Stimulated activated CD8-positive, alpha-beta memory T cell treated with anti-CD3 and anti-CD28 coated beads, Interleukin-15, amount 100 ng/mL, for 1 hour (primary cell): ENCODE measurements around the gene ITK.

Experiments used
- DNase-seq: peaks from one replicate; pipeline ENCODE4 v3.0.0-alpha.2; 2020; ENCODE audit warnings: low read depth

The ITK gene

GRCh38 chr5:157248821-157249470 is 68.3 kb downstream of the ITK start:
- no peak for DNase-seq

DNA sequence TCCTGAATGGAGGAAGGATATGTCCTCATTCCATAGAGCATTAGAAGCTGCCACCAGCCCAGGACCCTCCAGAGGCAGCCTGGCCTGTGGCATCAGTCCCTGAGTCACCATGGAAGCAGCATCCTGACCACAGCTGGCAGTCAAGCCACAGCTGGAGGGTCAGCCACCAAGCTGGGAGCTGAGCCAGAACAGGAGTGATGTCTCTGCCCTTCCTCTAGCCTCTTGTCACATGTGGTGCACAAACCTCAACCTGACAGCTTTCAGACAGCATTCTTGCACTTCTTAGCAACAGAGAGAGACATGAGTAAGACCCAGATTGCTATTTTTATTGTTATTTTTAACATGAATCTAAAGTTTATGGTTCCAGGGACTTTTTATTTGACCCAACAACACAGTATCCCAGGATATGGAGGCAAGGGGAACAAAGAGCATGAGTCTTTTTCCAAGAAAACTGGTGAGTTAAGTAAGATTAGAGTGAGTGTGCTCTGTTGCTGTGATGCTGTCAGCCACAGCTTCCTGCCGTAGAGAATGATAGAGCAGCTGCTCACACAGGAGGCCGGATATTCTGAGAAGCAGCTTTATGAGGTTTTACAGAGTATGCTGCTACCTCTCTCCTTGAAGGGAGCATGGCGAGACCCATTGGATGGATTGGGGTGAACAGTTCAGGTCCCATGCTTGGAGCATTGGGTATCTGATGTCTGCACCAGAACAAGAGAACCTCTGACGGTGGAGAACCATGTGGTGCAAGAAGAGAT is 72.2 kb downstream of the ITK start:
- peak; percentile 41 for DNase-seq

GRCh38 chr5:157253547-157253946 is 72.9 kb downstream of the ITK start:
- DNase-seq = no peak

DNA sequence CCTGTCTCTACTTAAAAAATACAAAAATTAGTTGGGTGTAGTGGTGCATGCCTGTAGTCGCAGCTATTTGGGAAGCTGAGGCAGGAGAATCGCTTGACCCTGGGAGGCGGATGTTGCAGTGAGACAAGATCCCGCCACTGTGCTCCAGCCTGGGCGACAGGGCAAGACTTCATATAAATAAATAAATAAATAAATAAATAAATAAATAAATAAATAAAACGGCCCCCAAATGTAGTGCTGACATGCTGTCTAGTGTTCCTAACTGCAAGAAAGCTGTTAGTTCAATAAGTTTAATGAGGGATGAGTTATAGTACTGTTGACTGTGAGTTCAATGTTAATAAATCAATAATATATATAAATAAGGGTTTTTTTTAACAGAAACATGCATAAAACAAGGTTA is 77.8 kb downstream of the ITK start:
- DNase-seq = no peak

DNA sequence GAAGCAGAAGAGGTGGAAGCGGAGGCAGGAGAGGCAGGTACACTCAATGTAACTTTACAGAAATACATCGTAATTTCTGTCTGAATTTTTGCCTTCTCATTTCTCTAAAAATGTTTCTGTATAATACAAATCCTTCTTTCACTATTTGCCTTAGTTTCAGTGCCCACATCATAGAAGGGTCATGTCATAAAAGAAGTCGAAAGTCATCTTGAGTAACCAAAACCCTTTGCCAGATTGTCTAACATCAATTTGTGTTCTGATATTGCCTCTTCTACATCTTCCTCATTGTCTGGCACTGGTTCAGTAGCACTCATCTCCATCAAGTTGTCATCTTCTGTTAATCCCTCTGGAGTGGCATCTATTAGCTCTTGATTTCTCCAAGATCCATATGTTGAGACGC is 79.1 kb downstream of the ITK start:
- DNase-seq = no peak

DNA sequence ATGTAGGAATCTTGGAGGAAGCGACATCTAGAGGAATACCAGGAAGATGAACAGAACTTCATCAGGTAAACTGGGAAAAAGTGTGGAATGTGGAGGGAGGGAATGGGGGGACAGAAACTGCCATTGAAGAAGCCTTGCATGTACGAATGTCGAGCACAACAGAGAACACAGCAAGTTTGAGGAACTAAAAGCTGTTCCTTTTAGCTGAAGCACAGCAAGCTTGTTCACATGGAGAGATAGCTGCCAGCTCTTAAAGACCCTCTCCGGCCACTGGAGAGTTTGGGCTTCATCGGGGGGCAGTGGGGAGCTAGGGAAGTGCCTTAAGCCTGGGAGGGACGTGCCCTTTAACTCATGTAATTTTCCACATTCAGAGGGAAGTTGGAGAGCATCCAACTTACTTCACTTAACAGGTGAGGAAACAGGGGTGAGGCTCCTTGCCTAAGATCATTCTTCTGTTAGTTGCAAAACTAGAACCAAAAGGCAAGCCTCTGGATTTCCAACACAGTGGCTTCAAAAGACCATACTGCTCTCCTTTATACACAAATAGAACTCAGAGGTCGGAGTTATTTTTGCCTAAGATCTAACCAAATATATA is 83.0 kb downstream of the ITK start:
- DNase-seq = no peak

GRCh38 chr5:157265714-157266285 is 85.2 kb downstream of the ITK start, which contains the start of gene CYFIP2:
Gene CYFIP2 (plus strand): TSS chr5:157266123. CDS start chr5:157285362, 19,239 bp downstream.
- DNase-seq = peak; percentile 62

DNA sequence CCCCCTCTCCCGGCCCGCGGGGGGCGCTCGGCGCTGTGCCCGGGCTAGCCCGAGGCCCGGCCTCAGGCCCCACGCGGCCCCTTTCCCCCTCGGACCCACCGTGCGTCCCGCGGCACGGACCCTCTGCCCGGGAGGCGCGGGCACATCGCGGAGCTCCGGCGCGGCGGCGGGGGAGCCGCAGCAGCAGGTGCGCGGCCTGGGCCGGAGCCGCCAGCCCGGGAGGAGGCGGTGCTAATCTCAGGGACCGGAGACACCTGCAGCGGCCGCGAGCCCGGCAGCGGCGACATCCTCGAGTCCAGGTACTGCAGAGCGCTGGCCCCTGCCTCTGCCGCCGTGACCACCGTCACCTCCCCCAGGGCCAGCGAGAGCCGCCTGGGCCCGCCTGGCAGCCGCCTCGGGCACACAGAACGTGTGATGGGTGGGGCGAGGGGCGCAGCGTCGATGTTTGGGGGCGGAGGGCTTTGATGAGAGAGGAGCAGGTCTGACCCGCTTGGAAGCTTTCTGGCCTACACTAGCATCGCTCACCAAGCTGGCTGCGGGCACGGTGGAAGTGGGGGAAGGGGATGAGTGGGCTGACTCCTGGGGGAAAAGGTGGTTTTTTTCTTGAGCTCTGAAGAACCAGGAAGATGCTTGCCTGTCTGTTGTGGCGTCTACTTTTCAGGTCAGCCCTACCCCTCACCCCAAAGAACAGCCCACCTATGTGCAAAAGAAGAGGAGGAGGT is 85.8 kb downstream of the ITK start:
- no peak for DNase-seq

- DNase-seq = no peak
These were observed 86.4 kb downstream of the ITK start for GRCh38 chr5:157267025-157267424.

DNA sequence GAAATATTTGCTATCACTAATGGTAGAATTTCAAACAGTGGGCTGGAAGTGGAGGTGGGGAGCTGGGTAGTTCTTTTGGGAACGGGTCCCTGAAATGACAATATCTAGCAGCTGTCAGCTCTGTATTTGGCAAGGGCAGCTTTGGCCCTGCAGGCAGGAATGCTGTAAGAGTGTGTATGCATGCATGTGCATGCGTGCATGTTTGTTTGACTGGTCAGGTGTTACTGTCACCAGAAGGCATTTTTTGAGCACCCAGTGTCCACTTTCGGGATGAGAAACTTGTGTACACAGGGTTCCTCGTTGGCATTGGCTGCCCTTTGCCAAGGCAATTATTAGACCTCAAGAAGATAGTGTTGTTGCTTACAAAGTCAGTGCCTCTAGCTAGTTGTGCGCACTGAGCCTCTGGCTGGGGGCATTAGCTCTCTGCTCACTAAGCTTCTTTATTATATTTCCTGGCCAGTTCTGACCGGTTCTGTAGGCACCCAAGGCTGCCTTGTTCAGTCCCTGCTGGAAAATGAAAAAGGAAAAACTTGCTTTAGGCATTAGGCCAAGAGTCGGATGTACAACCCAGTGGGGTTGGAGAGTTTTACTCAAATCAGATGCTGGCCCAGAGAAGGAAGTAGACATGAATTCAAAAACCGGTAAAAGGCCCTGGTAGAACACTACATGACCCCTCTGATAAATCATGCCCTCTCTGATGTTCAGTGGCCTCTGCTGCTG is 87.3 kb downstream of the ITK start:
- no peak for DNase-seq

GRCh38 chr5:157269165-157269671 is 88.6 kb downstream of the ITK start:
- no peak for DNase-seq

DNA sequence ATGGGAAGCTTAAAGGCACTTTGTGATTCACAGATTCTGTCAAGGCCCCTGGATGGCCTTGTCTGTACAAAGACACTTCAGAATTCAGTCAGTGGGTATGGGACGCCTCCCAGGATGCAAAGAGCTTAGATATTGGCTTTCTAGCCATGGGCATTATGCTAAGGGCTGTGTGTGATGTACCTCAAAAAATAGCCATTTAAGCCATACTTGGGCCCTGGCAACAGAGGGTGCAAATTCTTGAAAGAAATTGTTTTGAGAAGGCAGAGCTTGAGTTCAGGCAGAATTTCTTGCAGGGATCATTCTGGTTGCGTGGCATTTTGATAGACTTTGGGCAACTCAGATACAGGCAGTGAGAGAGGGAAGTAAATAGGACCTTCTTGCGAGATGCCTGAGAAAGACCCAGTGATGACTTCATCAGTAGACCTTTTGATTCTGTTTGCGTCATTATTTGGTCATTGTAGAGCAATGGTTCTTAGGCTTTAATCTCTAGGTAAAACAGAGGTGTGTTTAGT is 89.2 kb downstream of the ITK start:
- DNase-seq = no peak

- no peak for DNase-seq
These were observed 90.1 kb downstream of the ITK start for GRCh38 chr5:157270771-157271170.

GRCh38 chr5:157271740-157272271 is 91.2 kb downstream of the ITK start:
- DNase-seq = peak; percentile 69

- no peak for DNase-seq
These were observed 92.5 kb downstream of the ITK start for GRCh38 chr5:157273131-157273556.

DNA sequence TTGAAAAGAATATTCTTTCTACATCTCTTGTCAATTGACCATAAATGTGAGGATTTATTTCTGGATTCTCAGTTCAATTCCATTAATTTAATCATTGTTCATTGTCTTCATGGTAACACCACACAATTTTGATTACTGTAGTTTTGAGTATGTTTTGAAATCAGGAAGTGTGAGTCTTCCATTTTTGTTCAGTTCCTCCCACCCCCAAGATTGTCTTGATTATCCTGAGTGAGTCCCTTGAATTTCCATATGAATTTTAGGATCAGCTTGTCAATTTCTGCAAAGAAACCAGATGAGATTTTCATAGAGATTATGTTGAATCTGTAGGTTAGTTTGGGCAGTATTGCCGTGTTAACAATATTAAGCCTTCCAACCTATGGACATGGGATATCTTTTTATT is 94.8 kb downstream of the ITK start:
- no peak for DNase-seq

DNA sequence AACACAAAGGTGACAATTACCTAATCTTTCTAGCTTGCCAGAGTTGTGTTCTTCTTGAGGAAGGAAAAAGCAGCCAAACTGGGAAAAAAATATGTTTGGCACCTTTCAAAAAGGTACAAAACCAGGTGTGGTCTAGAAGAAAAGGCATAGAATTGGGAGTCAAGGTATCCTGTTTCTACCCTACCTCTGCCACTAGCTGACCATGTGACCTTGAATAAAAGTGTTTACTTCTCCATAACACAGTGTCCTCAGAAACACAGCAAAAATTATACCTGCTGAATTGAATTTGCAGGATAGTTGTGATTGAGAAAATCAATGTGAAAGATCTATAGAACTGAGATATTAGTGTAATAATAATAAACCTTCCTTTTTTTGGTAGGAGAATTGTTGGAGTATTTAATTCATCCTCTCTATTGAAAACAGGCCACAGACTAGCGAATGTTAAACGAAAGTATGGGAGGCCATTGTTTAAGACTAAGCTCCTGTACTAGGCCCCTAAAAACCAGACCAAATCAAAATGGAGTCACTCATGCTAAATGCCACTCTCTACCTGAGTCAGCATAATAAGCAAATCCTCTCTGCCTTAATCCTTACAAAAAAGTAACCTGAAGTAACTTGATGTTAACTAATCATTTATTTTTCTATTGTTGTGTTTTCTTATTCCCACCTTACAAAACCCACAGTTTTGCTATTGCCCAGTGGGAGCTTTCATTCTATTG is 97.8 kb downstream of the ITK start:
- no peak for DNase-seq

DNA sequence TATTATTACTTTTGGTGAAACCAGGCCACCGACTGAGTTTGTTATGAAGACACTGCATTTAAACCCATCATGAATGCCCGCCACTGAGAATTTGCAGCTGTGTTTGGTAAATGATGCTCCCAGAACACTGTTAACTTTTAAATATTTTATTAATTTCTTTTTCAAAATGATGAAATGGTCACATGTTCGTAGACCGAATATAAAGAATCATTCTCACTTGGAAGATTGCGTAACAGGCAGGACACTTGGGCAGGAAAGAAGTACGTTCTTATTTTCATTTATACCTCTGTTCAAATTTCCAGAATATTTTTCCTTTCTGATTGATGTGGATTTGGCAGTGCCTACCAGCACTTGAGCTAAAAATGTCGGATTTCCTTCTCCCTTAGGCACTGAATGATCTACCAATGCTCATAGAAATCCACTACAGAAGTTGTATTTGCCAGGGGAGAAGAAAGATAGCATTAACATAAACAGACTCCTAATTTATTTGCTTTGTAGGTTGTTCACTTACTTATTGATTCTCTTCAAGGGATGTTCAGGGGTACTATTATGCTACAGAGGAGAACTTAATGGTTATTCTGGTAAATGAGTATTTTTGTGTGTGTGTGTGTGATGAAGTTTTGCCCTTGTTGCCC is 99.1 kb downstream of the ITK start:
- DNase-seq = no peak

DNA sequence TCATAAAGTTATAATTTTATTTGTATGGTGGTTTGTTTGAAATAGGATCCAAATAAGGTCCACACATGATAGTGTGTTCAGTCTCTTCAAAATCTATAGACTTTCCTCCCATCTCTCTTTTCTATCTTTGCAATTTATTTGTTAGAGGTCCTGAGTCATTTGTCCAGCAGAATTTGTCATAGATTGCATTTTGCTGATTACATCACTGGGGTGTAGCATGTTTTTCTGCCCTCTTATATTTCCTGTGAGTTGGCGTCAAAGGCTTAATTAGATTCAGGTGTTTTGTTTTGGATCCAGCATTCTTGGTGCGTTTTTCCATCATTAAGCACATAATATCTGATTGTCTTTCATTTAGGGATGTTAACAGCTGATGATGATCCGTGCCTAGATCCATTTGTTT is 100.3 kb downstream of the ITK start:
- DNase-seq = no peak

DNA sequence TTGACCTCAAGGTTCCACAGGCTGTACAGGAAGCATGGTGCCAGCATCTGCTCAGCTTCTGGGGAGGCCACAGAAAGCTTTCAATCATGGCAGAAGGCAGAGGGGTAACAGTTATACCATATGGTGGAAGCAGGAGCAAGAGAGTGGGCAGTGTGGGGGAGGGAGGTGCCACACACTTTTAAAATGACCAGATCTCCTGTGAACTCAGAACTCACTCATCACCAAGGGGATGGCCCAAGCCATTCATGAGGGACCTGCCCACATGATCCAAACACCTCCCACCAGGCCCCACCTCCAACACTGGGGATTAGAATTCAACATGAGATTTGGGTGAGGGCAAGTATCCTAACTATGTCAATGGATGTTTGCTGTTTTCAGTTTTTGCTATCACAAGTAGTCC is 101.5 kb downstream of the ITK start:
- DNase-seq = no peak
